GM23338 (cell line): ENCODE data around the gene CD63.

Source experiments
- CREB1 ChIP-seq: fragments of 250-450 bp; sonication (Bioruptor Pico); IDR thresholded peaks from 2 replicates; pipeline ENCODE4 v1.5.0; 2020; ENCODE audit warnings: low read depth, mild to moderate bottlenecking, moderate library complexity
- EZH2 ChIP-seq: fragments of 200-600 bp; sonication (generic); IDR thresholded peaks from one replicate; pipeline ENCODE4 v1.8.0; 2017; ENCODE audit warnings: antibody characterized with exemption, mild to moderate bottlenecking, low read depth; ENCODE audit not compliant: unreplicated experiment
- EZH2phosphoT487 ChIP-seq: fragments of 200-600 bp; sonication (generic); IDR thresholded peaks from one replicate; pipeline ENCODE4 v1.8.1; 2018; ENCODE audit warnings: antibody characterized with exemption; ENCODE audit not compliant: unreplicated experiment
- JUNB ChIP-seq: IDR thresholded peaks from one replicate; pipeline ENCODE4 v1.6.1; 2016; ENCODE audit warnings: antibody characterized with exemption; ENCODE audit not compliant: unreplicated experiment
- NANOG ChIP-seq: IDR thresholded peaks from 2 replicates; pipeline ENCODE4 v1.6.1; 2016; ENCODE audit warnings: antibody characterized with exemption, borderline replicate concordance
- POLR2AphosphoS5 ChIP-seq: IDR thresholded peaks from 2 replicates; pipeline ENCODE4 v1.6.1; 2016; ENCODE audit warnings: antibody characterized with exemption, low read depth
- STAT1 ChIP-seq: IDR thresholded peaks from one replicate; pipeline ENCODE4 v1.6.1; 2016; ENCODE audit warnings: antibody characterized with exemption; ENCODE audit not compliant: unreplicated experiment
- ZNF114 ChIP-seq: fragments of 250-450 bp; sonication (Bioruptor Pico); IDR thresholded peaks from 2 replicates; pipeline ENCODE4 v1.5.0; 2020; ENCODE audit warnings: mild to moderate bottlenecking, moderate library complexity
- ZNF331 ChIP-seq: fragments of 250-450 bp; sonication (Bioruptor Pico); IDR thresholded peaks from 2 replicates; pipeline ENCODE4 v1.5.0; 2020; ENCODE audit warnings: low read depth, mild to moderate bottlenecking, moderate library complexity
- TF ChIP-seq, protein P1 (sequence below), 2 experiments: fragments of 200-600 bp in 1 of 2; sonication (generic) in 1 of 2; conservative IDR thresholded peaks; 2 replicates each; pipeline versions ENCODE4 v1.5.1 to v1.6.1; 2016 to 2017; ENCODE audit warnings: antibody characterized with exemption in 2 of 2, low read depth in 2 of 2, mild to moderate bottlenecking in 2 of 2, moderate library complexity in 1 of 2
- TF ChIP-seq, protein P2 (sequence below): IDR thresholded peaks from 2 replicates; pipeline ENCODE4 v1.6.1; 2016; ENCODE audit warnings: antibody characterized with exemption
- TF ChIP-seq, protein P3 (sequence below): IDR thresholded peaks from one replicate; pipeline ENCODE4 v1.6.1; 2018; ENCODE audit warnings: antibody characterized with exemption; ENCODE audit not compliant: unreplicated experiment

DNA sequence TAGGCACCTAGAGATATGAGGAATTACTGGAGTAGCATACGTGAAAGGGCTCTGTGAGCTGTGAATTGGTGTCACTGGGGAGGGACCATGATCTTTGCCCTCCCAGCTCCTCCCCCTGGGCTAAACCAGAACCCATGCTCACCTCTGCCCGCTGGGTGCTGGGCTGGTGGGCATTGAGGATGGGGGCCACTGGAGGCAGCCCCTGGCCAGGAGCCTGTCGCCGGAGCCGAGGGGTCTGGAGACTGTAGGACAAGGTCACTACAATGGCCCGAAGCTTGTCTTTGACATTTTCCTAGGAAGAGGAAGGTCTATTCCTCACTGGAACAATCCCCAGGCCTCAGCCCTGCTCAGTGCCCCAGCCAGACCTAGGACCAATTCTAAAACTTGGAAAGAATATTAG lies 32.7 kb downstream of the CD63 start:
- TF ChIP-seq, protein P1, sequence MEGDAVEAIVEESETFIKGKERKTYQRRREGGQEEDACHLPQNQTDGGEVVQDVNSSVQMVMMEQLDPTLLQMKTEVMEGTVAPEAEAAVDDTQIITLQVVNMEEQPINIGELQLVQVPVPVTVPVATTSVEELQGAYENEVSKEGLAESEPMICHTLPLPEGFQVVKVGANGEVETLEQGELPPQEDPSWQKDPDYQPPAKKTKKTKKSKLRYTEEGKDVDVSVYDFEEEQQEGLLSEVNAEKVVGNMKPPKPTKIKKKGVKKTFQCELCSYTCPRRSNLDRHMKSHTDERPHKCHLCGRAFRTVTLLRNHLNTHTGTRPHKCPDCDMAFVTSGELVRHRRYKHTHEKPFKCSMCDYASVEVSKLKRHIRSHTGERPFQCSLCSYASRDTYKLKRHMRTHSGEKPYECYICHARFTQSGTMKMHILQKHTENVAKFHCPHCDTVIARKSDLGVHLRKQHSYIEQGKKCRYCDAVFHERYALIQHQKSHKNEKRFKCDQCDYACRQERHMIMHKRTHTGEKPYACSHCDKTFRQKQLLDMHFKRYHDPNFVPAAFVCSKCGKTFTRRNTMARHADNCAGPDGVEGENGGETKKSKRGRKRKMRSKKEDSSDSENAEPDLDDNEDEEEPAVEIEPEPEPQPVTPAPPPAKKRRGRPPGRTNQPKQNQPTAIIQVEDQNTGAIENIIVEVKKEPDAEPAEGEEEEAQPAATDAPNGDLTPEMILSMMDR (conservative IDR thresholded peaks at IDR 0.05; ENCODE audit: low read depth in 2 of 2): no peak
- no peak for TF ChIP-seq EZH2
- TF ChIP-seq POLR2AphosphoS5: no peak
- TF ChIP-seq, protein P2, sequence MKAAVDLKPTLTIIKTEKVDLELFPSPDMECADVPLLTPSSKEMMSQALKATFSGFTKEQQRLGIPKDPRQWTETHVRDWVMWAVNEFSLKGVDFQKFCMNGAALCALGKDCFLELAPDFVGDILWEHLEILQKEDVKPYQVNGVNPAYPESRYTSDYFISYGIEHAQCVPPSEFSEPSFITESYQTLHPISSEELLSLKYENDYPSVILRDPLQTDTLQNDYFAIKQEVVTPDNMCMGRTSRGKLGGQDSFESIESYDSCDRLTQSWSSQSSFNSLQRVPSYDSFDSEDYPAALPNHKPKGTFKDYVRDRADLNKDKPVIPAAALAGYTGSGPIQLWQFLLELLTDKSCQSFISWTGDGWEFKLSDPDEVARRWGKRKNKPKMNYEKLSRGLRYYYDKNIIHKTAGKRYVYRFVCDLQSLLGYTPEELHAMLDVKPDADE: no peak
- TF ChIP-seq, protein P3, sequence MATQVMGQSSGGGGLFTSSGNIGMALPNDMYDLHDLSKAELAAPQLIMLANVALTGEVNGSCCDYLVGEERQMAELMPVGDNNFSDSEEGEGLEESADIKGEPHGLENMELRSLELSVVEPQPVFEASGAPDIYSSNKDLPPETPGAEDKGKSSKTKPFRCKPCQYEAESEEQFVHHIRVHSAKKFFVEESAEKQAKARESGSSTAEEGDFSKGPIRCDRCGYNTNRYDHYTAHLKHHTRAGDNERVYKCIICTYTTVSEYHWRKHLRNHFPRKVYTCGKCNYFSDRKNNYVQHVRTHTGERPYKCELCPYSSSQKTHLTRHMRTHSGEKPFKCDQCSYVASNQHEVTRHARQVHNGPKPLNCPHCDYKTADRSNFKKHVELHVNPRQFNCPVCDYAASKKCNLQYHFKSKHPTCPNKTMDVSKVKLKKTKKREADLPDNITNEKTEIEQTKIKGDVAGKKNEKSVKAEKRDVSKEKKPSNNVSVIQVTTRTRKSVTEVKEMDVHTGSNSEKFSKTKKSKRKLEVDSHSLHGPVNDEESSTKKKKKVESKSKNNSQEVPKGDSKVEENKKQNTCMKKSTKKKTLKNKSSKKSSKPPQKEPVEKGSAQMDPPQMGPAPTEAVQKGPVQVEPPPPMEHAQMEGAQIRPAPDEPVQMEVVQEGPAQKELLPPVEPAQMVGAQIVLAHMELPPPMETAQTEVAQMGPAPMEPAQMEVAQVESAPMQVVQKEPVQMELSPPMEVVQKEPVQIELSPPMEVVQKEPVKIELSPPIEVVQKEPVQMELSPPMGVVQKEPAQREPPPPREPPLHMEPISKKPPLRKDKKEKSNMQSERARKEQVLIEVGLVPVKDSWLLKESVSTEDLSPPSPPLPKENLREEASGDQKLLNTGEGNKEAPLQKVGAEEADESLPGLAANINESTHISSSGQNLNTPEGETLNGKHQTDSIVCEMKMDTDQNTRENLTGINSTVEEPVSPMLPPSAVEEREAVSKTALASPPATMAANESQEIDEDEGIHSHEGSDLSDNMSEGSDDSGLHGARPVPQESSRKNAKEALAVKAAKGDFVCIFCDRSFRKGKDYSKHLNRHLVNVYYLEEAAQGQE: no peak
- TF ChIP-seq CREB1 (CRISPR knock-in tag): no peak
- no peak for TF ChIP-seq EZH2phosphoT487
- no peak for TF ChIP-seq NANOG
- TF ChIP-seq JUNB: no peak
- TF ChIP-seq ZNF331 (CRISPR knock-in tag): no peak
- no peak for TF ChIP-seq ZNF114 (CRISPR knock-in tag)
- TF ChIP-seq STAT1: no peak
